HuH-7.5 (cell line): ENCODE results near the gene UBN1.

ENCODE experiments used
- DNase-seq: peaks from one replicate; pipeline ENCODE4 v3.0.0; 2011; ENCODE audit warnings: low spot score

Gene UBN1, protein sequence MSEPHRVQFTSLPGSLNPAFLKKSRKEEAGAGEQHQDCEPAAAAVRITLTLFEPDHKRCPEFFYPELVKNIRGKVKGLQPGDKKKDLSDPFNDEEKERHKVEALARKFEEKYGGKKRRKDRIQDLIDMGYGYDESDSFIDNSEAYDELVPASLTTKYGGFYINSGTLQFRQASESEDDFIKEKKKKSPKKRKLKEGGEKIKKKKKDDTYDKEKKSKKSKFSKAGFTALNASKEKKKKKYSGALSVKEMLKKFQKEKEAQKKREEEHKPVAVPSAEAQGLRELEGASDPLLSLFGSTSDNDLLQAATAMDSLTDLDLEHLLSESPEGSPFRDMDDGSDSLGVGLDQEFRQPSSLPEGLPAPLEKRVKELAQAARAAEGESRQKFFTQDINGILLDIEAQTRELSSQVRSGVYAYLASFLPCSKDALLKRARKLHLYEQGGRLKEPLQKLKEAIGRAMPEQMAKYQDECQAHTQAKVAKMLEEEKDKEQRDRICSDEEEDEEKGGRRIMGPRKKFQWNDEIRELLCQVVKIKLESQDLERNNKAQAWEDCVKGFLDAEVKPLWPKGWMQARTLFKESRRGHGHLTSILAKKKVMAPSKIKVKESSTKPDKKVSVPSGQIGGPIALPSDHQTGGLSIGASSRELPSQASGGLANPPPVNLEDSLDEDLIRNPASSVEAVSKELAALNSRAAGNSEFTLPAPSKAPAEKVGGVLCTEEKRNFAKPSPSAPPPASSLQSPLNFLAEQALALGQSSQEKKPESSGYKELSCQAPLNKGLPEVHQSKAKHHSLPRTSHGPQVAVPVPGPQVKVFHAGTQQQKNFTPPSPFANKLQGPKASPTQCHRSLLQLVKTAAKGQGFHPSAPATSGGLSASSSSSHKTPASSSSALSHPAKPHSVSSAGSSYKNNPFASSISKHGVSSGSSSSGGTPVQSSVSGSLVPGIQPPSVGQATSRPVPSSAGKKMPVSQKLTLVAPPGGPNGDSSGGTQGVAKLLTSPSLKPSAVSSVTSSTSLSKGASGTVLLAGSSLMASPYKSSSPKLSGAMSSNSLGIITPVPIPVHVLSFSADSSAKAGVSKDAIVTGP (N-terminal part only)

DNA sequence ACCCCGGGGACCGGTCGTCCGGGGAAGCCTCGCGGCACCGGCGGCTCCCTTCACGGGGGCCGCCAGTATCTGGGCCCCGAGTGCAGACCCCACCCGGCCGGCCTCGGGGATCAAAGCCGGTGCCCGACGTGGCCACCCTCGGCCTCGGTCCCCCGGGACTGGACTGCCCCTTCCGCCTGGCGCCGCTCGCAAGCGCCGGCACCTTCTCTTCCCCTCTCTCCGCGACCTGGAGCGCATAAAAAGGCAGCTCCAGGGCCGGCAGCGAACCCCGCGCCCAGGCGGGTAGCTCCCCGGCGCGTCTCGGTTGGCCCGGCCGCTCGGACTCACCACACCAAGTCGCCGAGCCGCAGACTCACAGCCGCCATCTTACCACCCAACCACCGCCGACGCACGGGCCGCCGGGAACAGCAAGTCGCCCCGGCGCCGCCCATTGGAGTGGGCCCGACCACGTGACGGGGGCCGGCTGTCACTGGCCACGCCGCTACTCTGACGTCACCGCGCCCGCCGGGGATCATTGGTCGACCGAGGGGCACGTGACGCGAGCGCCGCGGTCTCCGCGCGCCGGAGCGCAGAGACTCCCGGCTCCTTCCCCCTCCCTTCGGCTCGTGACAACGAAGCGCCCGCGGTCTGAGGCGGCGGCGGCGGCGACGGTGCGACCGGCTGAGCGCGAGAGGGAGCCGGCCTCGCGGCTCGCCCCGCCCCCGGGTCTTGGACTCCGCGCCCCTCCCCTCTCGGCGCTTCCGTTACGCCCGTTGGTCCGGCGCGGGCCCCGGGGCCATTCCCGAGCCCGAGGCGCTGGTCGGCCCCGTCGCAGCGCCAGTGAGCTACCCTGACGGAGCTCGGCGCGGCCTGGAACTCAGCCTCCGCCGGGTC is at the start of gene UBN1, which contains the start of gene GLYR1:
UBN1 (plus strand) TSS at position 581 of the 873 bp plus-strand sequence. CDS start 5,437 bp downstream, outside the sequence.
GLYR1 (minus strand) TSS at position 388 of the 873 bp plus-strand sequence; CDS start at position 365, 23 bp downstream.
- DNase-seq, result peak; percentile 88

GRCh38 chr16:4797805-4798252 is 49.5 kb upstream of the UBN1 start:
- DNase-seq, result no peak

DNA sequence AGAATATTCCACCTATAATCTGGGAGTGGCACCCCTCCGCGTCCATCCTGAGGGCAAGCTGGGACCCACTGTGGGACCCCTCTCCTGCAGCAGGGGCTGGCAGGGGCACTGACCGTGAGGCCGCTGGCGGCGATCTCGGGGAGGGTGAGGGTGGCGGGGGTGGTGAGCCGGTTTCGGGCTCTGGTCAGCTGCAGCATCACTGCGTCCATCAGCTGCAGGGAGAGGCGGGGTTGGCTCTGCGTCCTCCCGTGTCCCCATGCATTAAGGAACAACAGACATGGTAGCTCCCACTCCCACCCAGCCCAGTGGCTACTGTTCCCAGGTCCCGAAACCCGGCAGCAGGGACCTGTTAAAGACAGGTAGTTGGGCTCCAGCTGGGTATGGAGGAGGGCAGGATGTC is 48.8 kb upstream of the UBN1 start:
- DNase-seq, result no peak

DNA sequence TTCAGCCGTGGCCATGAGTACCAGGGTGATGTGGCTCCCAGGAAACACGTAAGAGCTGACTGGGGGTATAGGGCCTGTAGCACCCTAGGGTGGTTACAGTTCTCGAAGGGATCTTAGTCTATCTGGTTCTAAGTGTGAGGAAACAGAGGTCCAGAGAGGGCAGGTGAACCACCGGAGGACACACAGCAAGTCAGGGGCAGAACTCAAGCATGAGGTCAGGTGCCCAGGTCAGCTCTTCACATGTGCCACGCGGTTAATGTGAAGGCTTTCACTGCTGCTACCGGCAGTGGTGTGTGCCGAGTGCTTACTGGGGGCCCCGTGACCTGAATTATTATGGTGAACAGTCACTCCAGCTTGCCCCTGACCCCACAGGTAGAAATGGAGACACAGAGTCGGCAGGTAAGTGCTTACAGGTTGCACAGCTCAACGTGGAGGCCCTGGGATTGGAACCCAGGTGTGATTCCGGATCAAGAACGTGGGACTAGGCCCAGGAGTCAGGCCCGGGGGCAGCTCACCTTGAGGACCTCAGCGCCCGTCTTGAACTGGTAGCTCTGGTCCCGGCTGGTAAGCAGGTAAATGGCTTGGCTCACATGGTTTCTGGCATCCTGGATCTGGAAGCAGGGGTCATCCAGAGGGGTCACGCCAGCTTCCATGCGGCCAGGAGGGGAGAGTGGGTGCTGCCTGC is 48.0 kb upstream of the UBN1 start:
- DNase-seq, result no peak

- DNase-seq, result no peak
Measured at GRCh38 chr16:4800290-4801041, 46.8 kb upstream of the UBN1 start.

GRCh38 chr16:4801051-4801961 is 46.0 kb upstream of the UBN1 start:
- DNase-seq, result no peak

DNA sequence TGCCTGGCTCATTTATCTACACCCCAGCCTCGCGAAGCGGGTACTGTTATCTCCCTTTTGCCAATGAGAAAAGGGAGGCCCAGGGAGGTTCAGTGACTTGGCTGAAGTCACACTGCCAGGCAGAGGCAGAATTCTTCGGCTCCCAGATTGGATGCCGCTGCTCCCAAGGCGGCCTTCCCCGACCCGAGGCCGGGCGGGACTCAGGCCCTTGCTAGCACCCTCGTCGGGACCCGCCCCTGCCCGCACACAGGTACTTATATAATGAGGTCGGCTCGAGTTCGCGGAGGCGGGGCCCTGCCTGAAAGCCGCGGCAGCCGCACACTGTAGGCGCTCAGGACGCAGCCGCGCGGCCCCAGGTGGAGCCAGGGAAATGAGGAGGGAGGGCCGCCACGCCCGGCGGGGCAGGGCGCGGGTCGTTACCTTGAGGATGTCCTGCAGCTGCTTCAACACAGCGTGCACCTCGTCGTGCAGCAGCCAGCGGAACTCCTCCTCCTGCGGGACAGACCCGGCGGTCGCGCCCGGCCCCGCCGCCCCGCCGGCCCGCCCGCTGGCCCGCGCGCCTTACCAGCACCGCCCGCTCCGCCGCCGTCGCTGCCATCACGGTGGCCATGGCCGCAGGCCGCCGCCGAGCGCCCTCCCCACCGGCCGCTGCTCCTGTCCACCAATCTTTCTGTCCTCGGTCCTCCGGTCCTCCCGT is 45.2 kb upstream of the UBN1 start, which contains the start of gene ROGDI:
ROGDI (minus strand) TSS at position 672 of the 697 bp plus-strand sequence; CDS start at position 610, 62 bp downstream.
- peak; percentile 80 for DNase-seq

- DNase-seq, result peak; percentile 94
Measured at GRCh38 chr16:4802659-4803287, 44.5 kb upstream of the UBN1 start.

DNA sequence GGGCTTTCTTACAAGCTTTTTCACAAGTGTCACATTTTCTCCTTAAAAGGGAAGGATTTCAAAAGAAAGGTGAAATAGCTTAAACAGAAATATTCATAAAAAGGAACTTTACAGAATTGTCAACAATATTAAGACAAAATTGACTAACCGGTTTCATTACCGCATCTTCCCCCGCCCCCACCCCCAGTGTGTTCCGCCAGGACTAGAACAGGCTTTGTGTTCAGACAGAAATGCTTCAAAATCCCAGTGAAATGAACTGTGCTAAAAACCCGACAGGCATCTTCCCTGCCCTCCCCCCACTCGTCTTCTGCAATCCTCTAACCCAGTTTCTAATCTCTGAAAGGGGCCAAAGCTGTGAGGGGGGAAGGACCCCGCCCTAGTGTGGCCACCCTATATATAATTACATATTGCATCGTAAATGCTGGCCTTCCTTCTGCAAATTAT is 43.9 kb upstream of the UBN1 start:
- DNase-seq, result no peak

DNA sequence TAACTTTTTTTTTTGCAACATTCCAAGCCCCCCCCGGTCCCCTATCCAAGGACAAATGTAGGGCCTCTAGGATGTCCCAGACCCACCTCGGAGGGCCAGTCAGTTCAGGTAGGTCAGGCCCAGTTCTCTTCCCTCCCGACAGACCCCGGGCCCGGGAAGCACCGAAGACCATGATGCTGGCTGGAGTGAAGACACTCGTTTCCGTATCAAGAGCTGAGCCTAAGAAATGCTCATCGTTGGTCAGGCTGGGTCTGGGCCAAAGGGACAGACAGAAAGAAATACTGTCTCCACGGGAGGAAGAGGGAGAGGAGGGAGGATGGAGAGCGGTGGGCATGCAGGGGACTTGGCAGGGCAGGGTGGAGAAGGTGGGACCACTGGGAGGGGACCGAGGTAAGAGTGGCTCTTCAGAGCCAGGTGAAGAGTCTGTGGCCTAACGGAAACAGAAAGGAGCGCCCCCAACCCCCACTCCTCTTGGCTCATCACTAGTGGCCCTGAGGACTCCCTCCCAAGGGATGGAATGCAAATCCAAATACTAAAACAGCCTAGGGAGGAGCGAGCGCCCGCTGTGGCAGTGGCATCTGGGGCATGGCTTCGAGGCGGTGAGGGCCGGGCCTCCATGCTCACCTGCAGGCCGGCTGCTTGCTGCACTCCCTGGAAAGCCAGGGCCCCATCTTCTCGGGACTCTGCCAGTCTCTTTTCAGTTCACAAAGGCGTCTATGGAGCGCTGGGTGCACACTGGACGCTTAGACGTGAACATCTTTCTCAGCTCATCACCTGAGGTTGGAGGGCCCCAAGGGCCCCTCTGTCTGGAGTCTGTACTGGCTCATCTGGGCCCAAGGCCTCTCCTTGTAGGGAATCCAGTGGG is 43.2 kb upstream of the UBN1 start:
- DNase-seq, result no peak

- DNase-seq, result no peak
Measured at GRCh38 chr16:4805231-4805630, 42.0 kb upstream of the UBN1 start.

DNA sequence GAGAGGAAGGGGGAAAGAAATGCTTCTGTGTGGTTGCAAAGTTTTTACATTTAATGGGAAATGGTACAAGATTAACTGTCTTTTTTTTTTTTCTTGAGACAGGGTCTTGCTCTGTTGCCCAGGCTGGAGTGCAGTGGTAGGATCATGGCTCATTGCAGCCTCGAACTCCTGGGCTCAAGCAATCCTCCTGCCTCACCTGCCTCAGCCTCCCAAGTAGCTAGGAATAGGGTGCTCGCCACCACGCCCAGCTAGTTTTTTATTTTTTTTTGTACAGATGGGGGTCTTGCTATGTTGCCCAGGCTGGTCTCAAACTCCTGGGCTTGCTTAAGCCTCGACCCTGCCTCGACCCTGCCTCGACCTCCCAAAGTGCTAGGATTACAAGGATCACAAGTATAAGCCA is 41.0 kb upstream of the UBN1 start:
- DNase-seq, result no peak

- DNase-seq, result no peak
Measured at GRCh38 chr16:4811242-4811641, 36.0 kb upstream of the UBN1 start.

- no peak for DNase-seq
Measured at GRCh38 chr16:4811773-4812172, 35.5 kb upstream of the UBN1 start.

DNA sequence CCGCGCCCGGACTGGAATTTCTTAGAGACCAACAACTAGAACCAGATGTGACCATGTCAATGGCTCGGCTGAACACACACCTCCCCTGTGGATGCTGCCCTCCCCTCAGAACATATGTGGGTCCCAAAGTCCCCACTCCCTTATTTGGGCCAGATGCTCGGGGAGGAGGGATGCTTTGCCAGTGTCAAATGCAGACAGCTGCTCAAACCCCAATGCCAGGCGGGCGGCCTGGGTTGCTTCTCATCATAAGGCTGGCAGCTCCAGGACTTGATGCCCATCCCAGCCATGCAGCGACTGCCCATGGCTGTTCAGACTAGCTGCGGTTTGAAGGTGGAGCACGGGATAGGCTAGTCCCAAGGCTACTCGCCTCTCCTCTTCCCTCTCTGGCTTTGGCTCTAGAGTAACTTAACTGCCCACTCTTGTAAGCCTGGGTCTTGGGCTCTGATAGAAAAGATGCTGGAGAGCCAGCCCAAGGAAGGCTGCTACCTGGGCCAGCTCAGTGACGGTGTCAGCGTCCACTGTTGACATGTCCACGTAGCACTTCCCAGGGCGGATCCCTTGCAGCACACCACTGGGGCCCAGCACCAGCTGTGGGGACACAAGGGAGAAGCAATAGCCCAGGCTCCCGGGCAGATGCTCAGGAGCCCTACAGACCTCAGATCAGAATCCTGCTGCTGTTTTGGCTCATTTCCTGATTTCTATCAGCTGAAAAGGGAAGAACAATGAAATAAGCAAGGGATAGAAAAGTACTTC is 33.9 kb upstream of the UBN1 start:
- DNase-seq, result no peak

- DNase-seq, result no peak
Measured at GRCh38 chr16:4814046-4814445, 33.2 kb upstream of the UBN1 start.
